ENCODE data around the gene PPM1E. TPM values are rescaled to one million over a fixed set of nuclear protein-coding genes. Genes with fewer than 3 reads are reported as not detected.

The PPM1E gene
- total and polyA plus RNA-seq, 2 donors (not counting 1 experiment from before 2014, with no cell fraction given) = not detected

DNA sequence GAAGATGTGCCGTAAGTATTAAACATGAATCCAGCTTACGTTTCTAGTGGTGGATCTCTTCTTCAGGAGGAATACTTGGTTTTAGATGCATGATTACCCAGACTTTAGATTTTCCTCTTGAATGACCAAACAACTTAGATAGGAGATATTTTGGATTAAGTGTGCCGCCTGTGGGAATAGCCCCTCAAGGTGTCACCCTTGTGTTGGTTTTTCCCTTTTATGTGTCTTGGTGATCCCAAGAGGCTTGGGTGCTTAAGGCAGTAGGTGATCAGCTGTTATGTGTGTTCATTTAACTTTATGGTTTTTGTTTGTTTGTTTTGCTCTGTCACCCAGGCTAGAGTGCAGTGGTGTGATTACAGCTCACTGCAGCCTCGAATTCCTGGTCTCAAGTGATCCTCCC, 115.1 kb downstream of the PPM1E start:
- Histone ChIP-seq H3K4me1 (ENCODE audit: control insufficient read depth in 2 of 2, insufficient read depth in 2 of 2, low read length in 2 of 2) (no peaks in the 10 kb centered on the region), H3K9me3 (ENCODE audit: control extremely low read depth in 1 of 3, control insufficient read depth in 2 of 3, insufficient read depth in 1 of 3, low read length in 2 of 3) (no peaks in the 10 kb centered on the region), H3K4me3 (ENCODE audit: control extremely low read depth in 1 of 5, extremely low read depth in 1 of 5, insufficient read depth in 1 of 5, low read depth in 2 of 5, low read length in 4 of 5) (no peak overlapping the region), H4K20me1 (ENCODE audit: control insufficient read depth, insufficient read depth, low read length, poor library complexity, severe bottlenecking) (no peaks in the 10 kb centered on the region), H3K9ac (ENCODE audit: low read length) (no peak overlapping the region), H3K36me3 (replicated peaks in 1 of 2; ENCODE audit: control extremely low read depth in 1 of 2, control insufficient read depth in 1 of 2, extremely low read depth in 1 of 2, insufficient read depth in 2 of 2, low read length in 1 of 2) (no peaks in the 10 kb centered on the region), H3K27ac (ENCODE audit: low read length in 2 of 2) (no peak overlapping the region), H3K27me3 (replicated peaks in 1 of 4; ENCODE audit: control extremely low read depth in 1 of 4, control insufficient read depth in 3 of 4, insufficient read depth in 4 of 4, low read length in 3 of 4) (peaks cover 0 to 4% (median 0%) of the 10 kb centered on the region in 4 experiments), H2AFZ (ENCODE audit: insufficient read depth, low read depth, low read length, poor library complexity, severe bottlenecking) (no peak overlapping the region), H3K79me2 (ENCODE audit: control insufficient read depth, insufficient read depth, low read length) (no peaks in the 10 kb centered on the region), H3K4me2 (replicated peaks; ENCODE audit: low read depth, low read length, poor library complexity, severe bottlenecking) (no peak overlapping the region)
- intact Hi-C loops (cut with micrococcal nuclease) = no loop called here
- ChIA-PET CTCF (interaction anchor here (1.0 kb wide), 1 partner anchor 12 kb away, joined by 3 read pairs; no protein-coding TSS in a partner anchor), POLR2A (no interaction called here)
- DNase-seq (no peak), ATAC-seq (ENCODE audit: low read depth) (no peak)
- H3K27ac Mint-ChIP-seq = no peak overlapping the region
- H3K4me1 Mint-ChIP-seq = peaks cover 1% of the 10 kb centered on the region
- no peaks in the 10 kb centered on the region for H3K27me3 Mint-ChIP-seq
- no peak overlapping the region for H3K4me3 Mint-ChIP-seq
- H3K9me3 Mint-ChIP-seq (ENCODE audit: insufficient read depth) = no peaks in the 10 kb centered on the region
- WGBS (ENCODE audit: insufficient coverage) = 100% methylated on average over 1 of the region's 4 CpGs
- TF ChIP-seq, protein P1, sequence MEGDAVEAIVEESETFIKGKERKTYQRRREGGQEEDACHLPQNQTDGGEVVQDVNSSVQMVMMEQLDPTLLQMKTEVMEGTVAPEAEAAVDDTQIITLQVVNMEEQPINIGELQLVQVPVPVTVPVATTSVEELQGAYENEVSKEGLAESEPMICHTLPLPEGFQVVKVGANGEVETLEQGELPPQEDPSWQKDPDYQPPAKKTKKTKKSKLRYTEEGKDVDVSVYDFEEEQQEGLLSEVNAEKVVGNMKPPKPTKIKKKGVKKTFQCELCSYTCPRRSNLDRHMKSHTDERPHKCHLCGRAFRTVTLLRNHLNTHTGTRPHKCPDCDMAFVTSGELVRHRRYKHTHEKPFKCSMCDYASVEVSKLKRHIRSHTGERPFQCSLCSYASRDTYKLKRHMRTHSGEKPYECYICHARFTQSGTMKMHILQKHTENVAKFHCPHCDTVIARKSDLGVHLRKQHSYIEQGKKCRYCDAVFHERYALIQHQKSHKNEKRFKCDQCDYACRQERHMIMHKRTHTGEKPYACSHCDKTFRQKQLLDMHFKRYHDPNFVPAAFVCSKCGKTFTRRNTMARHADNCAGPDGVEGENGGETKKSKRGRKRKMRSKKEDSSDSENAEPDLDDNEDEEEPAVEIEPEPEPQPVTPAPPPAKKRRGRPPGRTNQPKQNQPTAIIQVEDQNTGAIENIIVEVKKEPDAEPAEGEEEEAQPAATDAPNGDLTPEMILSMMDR (IDR thresholded peaks at IDR 0.05) = no peak
- TF ChIP-seq EZH2 (IDR thresholded peaks at IDR 0.05; ENCODE audit: borderline replicate concordance, insufficient read depth, low read depth, low read length, poor library complexity, severe bottlenecking) = no peak

DNA sequence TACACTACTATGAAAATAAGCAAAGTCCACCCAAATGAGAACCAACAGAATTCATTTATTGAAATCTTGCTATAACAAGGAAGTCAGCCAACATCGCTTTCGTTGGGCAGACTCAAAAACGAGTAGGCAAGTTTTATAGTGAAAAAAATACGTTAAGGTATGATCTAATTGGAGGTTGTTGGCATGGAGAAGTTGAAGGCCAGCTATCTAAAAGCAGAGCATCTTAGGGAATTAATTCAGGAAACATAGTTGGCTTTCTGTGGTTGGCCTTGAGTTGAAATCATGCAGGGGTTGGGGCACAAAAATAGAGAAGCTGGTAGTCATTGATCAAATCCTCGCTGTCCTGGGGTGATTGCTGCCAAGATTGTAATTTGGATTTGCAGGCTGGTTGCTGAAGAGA, 118.3 kb downstream of the PPM1E start:
- intact Hi-C loops (cut with micrococcal nuclease) = no loop called here
- Mint-ChIP-seq H3K4me1 (peaks cover 1% of the 10 kb centered on the region), H3K9me3 (ENCODE audit: insufficient read depth) (no peaks in the 10 kb centered on the region), H3K27me3 (no peaks in the 10 kb centered on the region), H3K4me3 (no peak overlapping the region), H3K27ac (no peak overlapping the region)
- no peak overlapping the region for H3K27ac ChIP-seq (ENCODE audit: low read length in 2 of 2)
- ChIA-PET POLR2A (no interaction called here), CTCF (no interaction called here)
- DNase-seq = no peak
- no peaks in the 10 kb centered on the region for H3K36me3 ChIP-seq (replicated peaks in 1 of 2; ENCODE audit: control extremely low read depth in 1 of 2, control insufficient read depth in 1 of 2, extremely low read depth in 1 of 2, insufficient read depth in 2 of 2, low read length in 1 of 2)
- no peak for ATAC-seq (ENCODE audit: low read depth)
- no peaks in the 10 kb centered on the region for H3K4me1 ChIP-seq (ENCODE audit: control insufficient read depth in 2 of 2, insufficient read depth in 2 of 2, low read length in 2 of 2)
- no peaks in the 10 kb centered on the region for H3K27me3 ChIP-seq (replicated peaks in 1 of 4; ENCODE audit: control extremely low read depth in 1 of 4, control insufficient read depth in 3 of 4, insufficient read depth in 4 of 4, low read length in 3 of 4)
- TF ChIP-seq, protein P1 (IDR thresholded peaks at IDR 0.05) = no peak
- TF ChIP-seq EZH2 (IDR thresholded peaks at IDR 0.05; ENCODE audit: borderline replicate concordance, insufficient read depth, low read depth, low read length, poor library complexity, severe bottlenecking) = no peak
- no peak overlapping the region for H2AFZ ChIP-seq (ENCODE audit: insufficient read depth, low read depth, low read length, poor library complexity, severe bottlenecking)
- H3K4me3 ChIP-seq (ENCODE audit: control extremely low read depth in 1 of 5, extremely low read depth in 1 of 5, insufficient read depth in 1 of 5, low read depth in 2 of 5, low read length in 4 of 5) = no peak overlapping the region
- WGBS (ENCODE audit: insufficient coverage) = 77% methylated on average over 5 of the region's 5 CpGs
- no peak overlapping the region for H3K4me2 ChIP-seq (replicated peaks; ENCODE audit: low read depth, low read length, poor library complexity, severe bottlenecking)
- H4K20me1 ChIP-seq (ENCODE audit: control insufficient read depth, insufficient read depth, low read length, poor library complexity, severe bottlenecking) = no peaks in the 10 kb centered on the region
- no peaks in the 10 kb centered on the region for H3K79me2 ChIP-seq (ENCODE audit: control insufficient read depth, insufficient read depth, low read length)
- no peaks in the 10 kb centered on the region for H3K9me3 ChIP-seq (ENCODE audit: control extremely low read depth in 1 of 3, control insufficient read depth in 2 of 3, insufficient read depth in 1 of 3, low read length in 2 of 3)
- no peak overlapping the region for H3K9ac ChIP-seq (ENCODE audit: low read length)

Data from B cell (primary cell).